Suprapubic skin (tissue), 4 donors: Measurements from ENCODE around the gene HOXB2.

Source experiments
- CTCF ChIP-seq, 2 donors: fragments of 200-600 bp in 1 of 2; fragments of 450-650 bp in 1 of 2; sonication (generic) in 1 of 2; IDR thresholded peaks; one replicate each; pipeline ENCODE4 v1.5.1; 2016 to 2019; ENCODE audit warnings: antibody characterized with exemption in 2 of 2, mild to moderate bottlenecking in 1 of 2, moderate library complexity in 1 of 2
- EP300 ChIP-seq: sonication (generic); formaldehyde crosslinking; IDR thresholded peaks from one replicate; pipeline ENCODE4 v1.6.1; 2017; ENCODE audit warnings: antibody characterized with exemption
- POLR2A ChIP-seq, 2 donors: fragments of 450-650 bp; IDR thresholded peaks; one replicate each; pipeline ENCODE4 v1.6.1; 2017; ENCODE audit warnings: antibody characterized with exemption in 2 of 2, mild to moderate bottlenecking in 2 of 2, moderate library complexity in 2 of 2
- POLR2AphosphoS5 ChIP-seq, 3 donors: sonication (generic); formaldehyde crosslinking; IDR thresholded peaks; one replicate each; pipeline ENCODE4 v1.6.1; 2017; ENCODE audit warnings: antibody characterized with exemption in 3 of 3

DNA sequence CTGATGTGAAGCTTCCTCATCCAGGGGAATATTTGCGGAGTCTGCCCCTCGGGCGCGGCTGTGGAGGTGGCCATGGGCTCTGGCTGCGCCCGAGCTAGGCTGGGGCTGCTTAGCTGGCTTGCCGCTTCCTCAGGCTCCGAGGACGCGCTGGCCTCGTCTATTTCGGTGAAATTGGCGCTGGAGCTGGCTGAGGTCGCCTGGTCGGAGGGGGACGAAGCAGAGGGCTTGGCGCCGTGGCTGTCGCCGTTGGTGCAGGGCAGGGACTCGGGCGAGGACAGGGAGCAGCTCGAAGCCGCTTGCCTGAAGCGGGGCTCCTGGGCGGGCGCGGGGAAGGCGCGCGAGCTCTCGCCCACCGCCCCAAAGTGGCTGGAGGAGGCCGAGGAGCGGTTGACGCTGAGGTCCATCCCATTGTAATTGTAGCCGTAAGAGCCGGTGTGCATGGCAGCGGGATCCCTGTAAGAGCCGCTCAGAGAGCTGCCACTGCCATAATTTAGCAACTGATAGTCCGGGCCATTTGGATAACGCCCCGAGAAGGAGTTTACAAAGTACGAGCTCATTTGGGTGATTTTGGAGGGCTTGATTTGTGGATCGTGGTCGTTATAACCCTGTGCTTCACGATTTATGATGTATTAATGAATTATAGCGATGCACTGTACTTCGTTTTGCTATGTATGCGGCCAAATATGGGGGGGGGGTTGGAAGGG lies 48.4 kb upstream of the HOXB2 start, which contains the start of gene HOXB5:
- no peak for TF ChIP-seq CTCF (IDR thresholded peaks at IDR 0.05)
- no peak for TF ChIP-seq POLR2A (IDR thresholded peaks at IDR 0.05)
- TF ChIP-seq POLR2AphosphoS5 (IDR thresholded peaks at IDR 0.05), result no peak
- no peak for TF ChIP-seq EP300
